SU-DHL-6 (cell line): Measurements from ENCODE around the gene THOC6.

Experiments used
- EZH2phosphoT487 ChIP-seq: fragments of 200-600 bp; sonication (generic), shearing (Covaris generic); conservative IDR thresholded peaks from 2 replicates; pipeline ENCODE4 v1.6.1; 2018; ENCODE audit warnings: mild to moderate bottlenecking, antibody characterized with exemption, low read length, moderate library complexity, mixed read lengths
- TF ChIP-seq, protein P1 (sequence below): fragments of 200-600 bp; sonication (generic); IDR thresholded peaks from one replicate; pipeline ENCODE4 v1.5.1; 2017; ENCODE audit warnings: antibody characterized with exemption, mild to moderate bottlenecking, low read length, moderate library complexity; ENCODE audit not compliant: insufficient read depth, poor library complexity, severe bottlenecking

DNA sequence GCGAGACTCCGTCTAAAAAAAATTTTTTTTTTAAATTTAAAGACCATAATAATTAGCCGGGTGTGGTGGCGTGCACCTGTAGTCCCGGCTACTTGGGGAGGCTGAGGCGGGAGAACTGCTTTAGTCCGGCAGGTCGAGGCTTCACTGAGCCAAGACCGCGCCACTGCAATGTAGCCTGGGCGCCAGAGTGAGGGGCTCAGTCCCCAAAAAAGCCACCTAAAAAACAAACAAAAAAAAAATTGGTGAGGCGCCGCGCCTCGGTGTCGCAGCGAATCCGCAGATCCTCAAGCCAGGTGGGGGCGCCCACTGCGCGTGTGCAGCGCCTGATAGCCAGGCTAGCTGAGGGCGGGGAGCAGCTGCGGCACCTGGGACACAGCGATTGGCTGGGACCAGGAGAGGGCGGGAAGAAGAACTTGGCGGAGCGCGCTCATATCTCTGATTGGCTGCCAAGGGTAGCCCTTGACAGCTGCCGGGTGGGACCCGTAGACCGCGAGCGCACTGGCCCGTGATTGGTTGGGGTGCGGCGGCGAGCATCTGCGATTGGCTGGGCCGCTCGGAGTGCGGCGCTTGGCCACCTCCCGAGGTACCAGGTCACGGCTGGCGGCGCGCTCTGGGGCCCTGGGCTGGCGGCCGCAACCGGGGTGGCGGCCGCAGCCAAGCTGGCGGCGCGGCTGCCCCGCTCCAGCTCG, 20.1 kb upstream of the THOC6 start:
- TF ChIP-seq, protein P1, sequence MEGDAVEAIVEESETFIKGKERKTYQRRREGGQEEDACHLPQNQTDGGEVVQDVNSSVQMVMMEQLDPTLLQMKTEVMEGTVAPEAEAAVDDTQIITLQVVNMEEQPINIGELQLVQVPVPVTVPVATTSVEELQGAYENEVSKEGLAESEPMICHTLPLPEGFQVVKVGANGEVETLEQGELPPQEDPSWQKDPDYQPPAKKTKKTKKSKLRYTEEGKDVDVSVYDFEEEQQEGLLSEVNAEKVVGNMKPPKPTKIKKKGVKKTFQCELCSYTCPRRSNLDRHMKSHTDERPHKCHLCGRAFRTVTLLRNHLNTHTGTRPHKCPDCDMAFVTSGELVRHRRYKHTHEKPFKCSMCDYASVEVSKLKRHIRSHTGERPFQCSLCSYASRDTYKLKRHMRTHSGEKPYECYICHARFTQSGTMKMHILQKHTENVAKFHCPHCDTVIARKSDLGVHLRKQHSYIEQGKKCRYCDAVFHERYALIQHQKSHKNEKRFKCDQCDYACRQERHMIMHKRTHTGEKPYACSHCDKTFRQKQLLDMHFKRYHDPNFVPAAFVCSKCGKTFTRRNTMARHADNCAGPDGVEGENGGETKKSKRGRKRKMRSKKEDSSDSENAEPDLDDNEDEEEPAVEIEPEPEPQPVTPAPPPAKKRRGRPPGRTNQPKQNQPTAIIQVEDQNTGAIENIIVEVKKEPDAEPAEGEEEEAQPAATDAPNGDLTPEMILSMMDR: peak; percentile 67
- no peak for TF ChIP-seq EZH2phosphoT487
